Right lobe of liver (tissue), 4 donors: ENCODE measurements around the gene TMEM131L.

ENCODE experiments used
- POLR2A ChIP-seq: fragments of 450-650 bp; IDR thresholded peaks from one replicate; pipeline ENCODE4 v1.6.1; 2017; ENCODE audit warnings: antibody characterized with exemption, mild to moderate bottlenecking
- TF ChIP-seq, protein P1 (sequence below), 4 donors: fragments of 200-600 bp in 3 of 4; fragments of 450-650 bp in 1 of 4; IDR thresholded peaks; one replicate each; pipeline versions ENCODE4 v1.5.1 to v1.8.0; 2016 to 2022; ENCODE audit warnings: antibody characterized with exemption in 4 of 4, mild to moderate bottlenecking in 2 of 4
- donor health status: DM: no; HTN: no; CAD: no.
- donor health status: DM: no; HTN: no; CAD: no.
- donor health status: DM: no; HTN: yes; CAD: no.

DNA sequence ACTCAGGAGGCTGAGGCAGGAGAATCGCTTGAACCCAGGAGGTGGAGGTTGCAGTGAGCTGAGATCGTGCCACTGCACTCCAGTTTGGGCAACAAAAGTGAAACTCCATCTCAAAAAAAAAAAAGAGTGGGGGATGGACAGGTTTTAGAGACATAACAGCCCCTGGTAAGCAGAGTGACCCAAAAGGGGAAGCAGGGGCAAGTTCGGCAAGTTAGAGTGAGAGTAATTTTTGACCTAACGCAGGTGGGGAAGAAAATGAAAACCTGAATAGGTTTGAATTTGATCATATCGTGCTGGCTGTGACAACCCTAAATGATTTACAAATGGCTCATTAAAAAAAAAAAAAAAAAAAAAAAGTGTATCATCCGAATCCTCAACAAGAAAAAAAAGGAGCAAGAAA, 25.7 kb upstream of the TMEM131L start:
- TF ChIP-seq, protein P1, sequence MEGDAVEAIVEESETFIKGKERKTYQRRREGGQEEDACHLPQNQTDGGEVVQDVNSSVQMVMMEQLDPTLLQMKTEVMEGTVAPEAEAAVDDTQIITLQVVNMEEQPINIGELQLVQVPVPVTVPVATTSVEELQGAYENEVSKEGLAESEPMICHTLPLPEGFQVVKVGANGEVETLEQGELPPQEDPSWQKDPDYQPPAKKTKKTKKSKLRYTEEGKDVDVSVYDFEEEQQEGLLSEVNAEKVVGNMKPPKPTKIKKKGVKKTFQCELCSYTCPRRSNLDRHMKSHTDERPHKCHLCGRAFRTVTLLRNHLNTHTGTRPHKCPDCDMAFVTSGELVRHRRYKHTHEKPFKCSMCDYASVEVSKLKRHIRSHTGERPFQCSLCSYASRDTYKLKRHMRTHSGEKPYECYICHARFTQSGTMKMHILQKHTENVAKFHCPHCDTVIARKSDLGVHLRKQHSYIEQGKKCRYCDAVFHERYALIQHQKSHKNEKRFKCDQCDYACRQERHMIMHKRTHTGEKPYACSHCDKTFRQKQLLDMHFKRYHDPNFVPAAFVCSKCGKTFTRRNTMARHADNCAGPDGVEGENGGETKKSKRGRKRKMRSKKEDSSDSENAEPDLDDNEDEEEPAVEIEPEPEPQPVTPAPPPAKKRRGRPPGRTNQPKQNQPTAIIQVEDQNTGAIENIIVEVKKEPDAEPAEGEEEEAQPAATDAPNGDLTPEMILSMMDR (IDR thresholded peaks at IDR 0.05) = no peak
- TF ChIP-seq POLR2A = no peak
